ENCODE results near the gene CUBN. TPM values are rescaled to one million over a fixed set of nuclear protein-coding genes. Genes with fewer than 3 reads are reported as not detected.

Gene CUBN
- total and polyA plus RNA-seq, 9 of the 15 experiments (the other 6 are each of a cell fraction or from before 2014, with no cell fraction given) = 0.04 to 0.33 (median 0.09) TPM

DNA sequence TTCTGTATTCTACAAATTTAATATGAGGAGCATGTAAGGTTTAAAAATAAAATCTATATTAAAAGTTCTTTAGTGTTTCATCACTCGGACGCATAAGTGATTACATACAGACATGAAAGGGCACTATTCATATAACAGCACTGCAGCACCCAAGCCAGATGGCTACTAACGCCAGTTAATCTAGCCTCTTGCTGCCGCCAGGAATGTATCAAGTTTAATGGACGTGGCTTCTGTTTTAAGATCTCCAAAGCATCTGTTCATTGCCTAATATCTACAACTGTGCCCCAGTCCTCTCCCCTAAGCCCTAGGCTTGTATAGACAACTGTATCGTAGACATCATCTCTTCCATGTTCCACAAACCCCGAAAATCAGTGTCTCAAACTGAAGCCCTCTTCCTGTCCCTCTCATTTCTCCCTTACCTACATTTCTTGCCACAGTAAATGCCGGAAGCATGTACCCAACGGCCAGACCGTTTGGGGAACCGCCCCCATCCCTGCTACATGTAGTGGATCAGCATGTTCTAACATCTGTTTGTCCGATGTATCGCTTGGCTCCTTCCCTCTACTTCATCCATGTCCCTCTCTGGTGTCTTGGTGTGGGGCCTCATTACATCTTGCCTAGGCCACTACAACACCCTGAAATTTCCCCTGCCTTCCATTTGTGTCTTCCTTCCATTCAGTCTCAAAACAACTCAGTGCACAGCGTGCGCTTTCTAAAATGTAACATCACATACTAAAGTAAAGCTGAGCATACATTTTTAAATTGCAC is 164.9 kb downstream of the CUBN start:
- ATAC-seq = no peak
- WGBS (ENCODE audit: insufficient coverage, low coverage, missing lambda C conversion rate) = 50% methylated on average over 15 of the region's 15 CpGs
- Histone ChIP-seq H3K9me3 (replicated peaks; ENCODE audit: control insufficient read depth, insufficient read depth, low read depth, low read length) (no peaks in the 10 kb centered on the region), H4K20me1 (replicated peaks; ENCODE audit: control insufficient read depth, insufficient read depth, low read length) (no peaks in the 10 kb centered on the region), H3K9me1 (ENCODE audit: control insufficient read depth, insufficient read depth, low read length) (no peaks in the 10 kb centered on the region), H2AFZ (ENCODE audit: low read depth, low read length) (0 out of 2 replicates have a peak overlapping the region, but pooled peaks have one; percentile 32), H3K4me3 (no peak overlapping the region), H3K79me2 (ENCODE audit: control insufficient read depth, insufficient read depth, low read length) (no peaks in the 10 kb centered on the region), H3K4me1 (replicated peaks in 1 of 2; ENCODE audit: control insufficient read depth in 2 of 2, insufficient read depth in 2 of 2, low read length in 2 of 2) (peaks cover 0 to 8% of the 10 kb centered on the region in 2 experiments; a peak in 1 of 5 replicates), H3K36me3 (ENCODE audit: control insufficient read depth, insufficient read depth, low read length) (no peaks in the 10 kb centered on the region), H3K27ac (ENCODE audit: extremely low read depth, low read depth, low read length) (no peak overlapping the region), H3K9ac (ENCODE audit: insufficient read depth in 1 of 2, low read depth in 2 of 2, low read length in 2 of 2) (no peak overlapping the region), H3K27me3 (ENCODE audit: control insufficient read depth in 2 of 2, insufficient read depth in 2 of 2, low read length in 2 of 2) (no peaks in the 10 kb centered on the region; a peak in 1 of 5 replicates), H3K4me2 (ENCODE audit: insufficient read depth, low read length) (no peak overlapping the region)
- TF ChIP-seq MEIS2 (IDR thresholded peaks at IDR 0.05; ENCODE audit: partially characterized antibody) (no peak), ZNF324 (CRISPR knock-in tag; IDR thresholded peaks at IDR 0.05) (no peak), ZNF134 (CRISPR knock-in tag; conservative IDR thresholded peaks at IDR 0.05) (no peak)
- TF ChIP-seq, protein P1, sequence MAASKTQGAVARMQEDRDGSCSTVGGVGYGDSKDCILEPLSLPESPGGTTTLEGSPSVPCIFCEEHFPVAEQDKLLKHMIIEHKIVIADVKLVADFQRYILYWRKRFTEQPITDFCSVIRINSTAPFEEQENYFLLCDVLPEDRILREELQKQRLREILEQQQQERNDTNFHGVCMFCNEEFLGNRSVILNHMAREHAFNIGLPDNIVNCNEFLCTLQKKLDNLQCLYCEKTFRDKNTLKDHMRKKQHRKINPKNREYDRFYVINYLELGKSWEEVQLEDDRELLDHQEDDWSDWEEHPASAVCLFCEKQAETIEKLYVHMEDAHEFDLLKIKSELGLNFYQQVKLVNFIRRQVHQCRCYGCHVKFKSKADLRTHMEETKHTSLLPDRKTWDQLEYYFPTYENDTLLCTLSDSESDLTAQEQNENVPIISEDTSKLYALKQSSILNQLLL (CRISPR knock-in tag; IDR thresholded peaks at IDR 0.05; ENCODE audit: borderline replicate concordance) = no peak
- no TSS peak for BruUV-seq (replicated peaks)
- in situ Hi-C loops (cut with MboI) = no loop called here
- no peak for DNase-seq (ENCODE audit: extremely low read depth in 1 of 4, low spot score in 3 of 4)
- ChIA-PET POLR2A (no interaction called here), CTCF (ENCODE audit: low intra/inter-chr PET ratio) (no interaction called here)
- FAIRE-seq = no peak
- intact Hi-C loops (cut with micrococcal nuclease) = no loop called here

Measured in K562 (cell line).